Uterus (tissue), 4 donors: ENCODE results near the gene MSI2. TPM values are rescaled to one million over a fixed set of nuclear protein-coding genes. Genes with fewer than 3 reads are reported as not detected.

Experiments
- DNase-seq, 2 donors: peaks; one replicate each; pipeline ENCODE4 v3.0.0-alpha.2; 2019 to 2020
- H3K27ac ChIP-seq, 2 donors: fragments of 200-600 bp; sonication (generic); 1 replicate in 1 of 2; 2 replicates in 1 of 2; pipeline ENCODE4 v1.5.1; 2016 to 2018
- H3K27me3 ChIP-seq, 2 donors: fragments of 200-600 bp; sonication (generic); one replicate each; pipeline ENCODE4 v1.5.1; 2018 to 2019; ENCODE audit warnings: control low read depth in 1 of 2
- H3K36me3 ChIP-seq, 2 donors: fragments of 200-600 bp; sonication (generic); one replicate each; pipeline ENCODE4 v1.5.1; 2019; ENCODE audit warnings: control low read depth in 1 of 2
- H3K4me1 ChIP-seq, 2 donors: fragments of 200-600 bp; sonication (generic); one replicate each; pipeline ENCODE4 v1.5.1; 2018 to 2019; ENCODE audit warnings: control low read depth in 1 of 2
- H3K4me3 ChIP-seq, 2 donors: fragments of 200-600 bp; sonication (generic); 1 replicate in 1 of 2; 2 replicates in 1 of 2; pipeline ENCODE4 v1.5.1; 2018 to 2019; ENCODE audit warnings: mild to moderate bottlenecking in 1 of 2
- H3K9me3 ChIP-seq, 2 donors: fragments of 200-600 bp; sonication (generic); one replicate each; pipeline ENCODE4 v1.5.1; 2019; ENCODE audit warnings: control low read depth in 1 of 2
- POLR2A ChIP-seq, 2 donors: fragments of 450-650 bp; IDR thresholded peaks; one replicate each; pipeline ENCODE4 v1.6.1; 2016; ENCODE audit warnings: antibody characterized with exemption in 2 of 2, mild to moderate bottlenecking in 1 of 2, moderate library complexity in 1 of 2
- intact Hi-C: fragments of 100-400 bp; cut with DNase I; formaldehyde crosslinking; loops from one replicate; pipeline ENCODE4 v1.15.1; 2023; ENCODE audit warnings: low total_unique reads
- total RNA-seq, 4 donors: library from RNA; depleted of rRNA in 3 of 4; stranded (reverse); fragments of >200 nt in 3 of 4; gene quantifications; one replicate each; pipeline versions ENCODE4 v1.1.0 to v1.2.4, GENCODE V29; 2014 to 2023
- TF ChIP-seq, protein P1 (sequence below), 4 experiments: fragments of 200-600 bp in 2 of 4; fragments of 450-650 bp in 2 of 4; sonication (generic) in 2 of 4; IDR thresholded peaks; one replicate each; pipeline ENCODE4 v1.5.1; 2016 to 2019; ENCODE audit warnings: antibody characterized with exemption in 4 of 4, mild to moderate bottlenecking in 2 of 4, moderate library complexity in 1 of 4
- donor health status: DM: yes; HTN: yes; CAD: no.

The MSI2 gene
- total RNA-seq, 4 donors from 2014 or later = 13.2 to 60.8 (median 44.5) TPM

DNA sequence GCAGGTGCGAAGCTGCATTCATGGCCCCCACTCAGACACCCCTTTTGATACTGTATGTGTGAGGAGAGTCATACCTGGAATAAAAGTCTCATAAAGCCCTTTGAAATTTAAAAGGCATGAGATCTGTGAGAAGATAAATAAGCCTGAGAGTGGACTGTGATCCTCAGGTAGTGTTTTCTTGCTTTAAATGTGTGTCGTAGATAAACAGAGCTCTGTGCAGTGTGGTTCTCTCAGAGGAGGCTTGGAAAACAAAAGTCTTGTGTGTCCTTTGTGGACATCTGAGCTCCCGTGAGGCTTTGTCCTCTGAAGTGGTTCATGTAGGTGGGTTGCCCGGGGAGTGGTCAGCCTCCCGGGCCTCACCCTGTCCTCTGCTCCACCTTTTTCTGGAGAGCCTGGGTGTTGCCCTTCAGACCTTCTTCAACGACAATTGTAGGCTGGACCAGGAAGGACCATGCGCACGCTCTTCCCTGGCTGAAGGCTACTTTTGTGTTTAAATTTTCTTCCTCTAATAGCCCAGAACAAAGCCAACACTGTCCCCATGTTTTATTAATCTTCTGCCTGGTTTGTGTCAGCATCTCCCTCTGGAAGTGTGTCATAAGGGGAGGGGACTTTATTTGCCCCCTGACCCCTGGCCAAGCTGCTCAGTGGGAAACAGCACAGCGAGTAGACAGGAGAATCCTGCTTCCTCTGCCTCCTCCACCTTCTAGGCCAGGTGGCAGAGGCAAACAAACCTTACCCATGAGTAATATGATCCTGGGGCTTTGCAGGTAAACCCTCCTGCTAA lies 151.2 kb downstream of the MSI2 start:
- Histone ChIP-seq H3K36me3 (no peaks in the 10 kb centered on the region), H3K27ac (no peak overlapping the region), H3K27me3 (no peaks in the 10 kb centered on the region), H3K4me3 (no peak overlapping the region), H3K9me3 (no peaks in the 10 kb centered on the region), H3K4me1 (peaks cover 0 to 5% of the 10 kb centered on the region in 2 donors)
- no peak for TF ChIP-seq POLR2A (IDR thresholded peaks at IDR 0.05)
- TF ChIP-seq, protein P1, sequence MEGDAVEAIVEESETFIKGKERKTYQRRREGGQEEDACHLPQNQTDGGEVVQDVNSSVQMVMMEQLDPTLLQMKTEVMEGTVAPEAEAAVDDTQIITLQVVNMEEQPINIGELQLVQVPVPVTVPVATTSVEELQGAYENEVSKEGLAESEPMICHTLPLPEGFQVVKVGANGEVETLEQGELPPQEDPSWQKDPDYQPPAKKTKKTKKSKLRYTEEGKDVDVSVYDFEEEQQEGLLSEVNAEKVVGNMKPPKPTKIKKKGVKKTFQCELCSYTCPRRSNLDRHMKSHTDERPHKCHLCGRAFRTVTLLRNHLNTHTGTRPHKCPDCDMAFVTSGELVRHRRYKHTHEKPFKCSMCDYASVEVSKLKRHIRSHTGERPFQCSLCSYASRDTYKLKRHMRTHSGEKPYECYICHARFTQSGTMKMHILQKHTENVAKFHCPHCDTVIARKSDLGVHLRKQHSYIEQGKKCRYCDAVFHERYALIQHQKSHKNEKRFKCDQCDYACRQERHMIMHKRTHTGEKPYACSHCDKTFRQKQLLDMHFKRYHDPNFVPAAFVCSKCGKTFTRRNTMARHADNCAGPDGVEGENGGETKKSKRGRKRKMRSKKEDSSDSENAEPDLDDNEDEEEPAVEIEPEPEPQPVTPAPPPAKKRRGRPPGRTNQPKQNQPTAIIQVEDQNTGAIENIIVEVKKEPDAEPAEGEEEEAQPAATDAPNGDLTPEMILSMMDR (IDR thresholded peaks at IDR 0.05) = no peak
- intact Hi-C loops = no loop called here
- no peak for DNase-seq

DNA sequence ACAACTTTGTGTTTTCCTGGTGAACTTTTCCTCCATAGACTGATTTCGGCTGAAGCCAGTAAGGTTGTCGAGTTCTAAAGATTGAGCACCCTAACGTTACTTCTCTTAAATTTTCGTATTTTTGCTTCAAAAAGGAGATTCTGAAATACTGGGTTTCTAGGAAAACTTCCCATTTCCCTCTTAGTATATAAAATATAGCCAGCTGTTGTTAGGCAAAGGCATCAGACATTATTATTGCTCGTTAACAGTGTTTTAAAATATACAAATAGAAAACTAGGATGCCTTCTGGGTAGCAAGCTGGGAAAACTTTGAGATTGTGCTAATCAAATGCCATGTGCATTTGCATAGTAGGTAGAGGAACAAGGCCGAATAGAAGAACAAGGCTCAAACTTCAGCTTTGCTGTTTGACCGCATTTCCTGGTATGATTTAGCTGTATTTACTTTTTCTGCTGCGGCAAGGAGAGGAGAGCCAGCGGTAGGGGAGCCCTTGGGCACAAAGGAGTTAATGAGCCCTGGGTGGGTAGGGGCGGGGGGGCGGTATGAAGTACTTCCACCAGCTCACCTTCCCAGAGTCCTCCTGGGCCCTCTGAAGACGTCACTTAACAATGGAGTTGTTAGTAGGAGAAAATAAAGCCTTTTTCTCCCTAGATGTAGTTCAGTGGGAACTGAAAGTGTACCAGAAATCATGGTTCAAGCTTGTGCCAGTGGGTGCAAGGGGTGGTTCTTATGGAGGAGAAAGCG lies 151.9 kb downstream of the MSI2 start:
- no peak overlapping the region for H3K27ac ChIP-seq
- H3K36me3 ChIP-seq = no peaks in the 10 kb centered on the region
- H3K4me3 ChIP-seq = no peak overlapping the region
- DNase-seq = no peak
- H3K9me3 ChIP-seq = no peaks in the 10 kb centered on the region
- H3K4me1 ChIP-seq = peaks cover 0 to 5% of the 10 kb centered on the region in 2 donors
- intact Hi-C loops = no loop called here
- H3K27me3 ChIP-seq = no peaks in the 10 kb centered on the region
- TF ChIP-seq POLR2A (IDR thresholded peaks at IDR 0.05) = no peak

DNA sequence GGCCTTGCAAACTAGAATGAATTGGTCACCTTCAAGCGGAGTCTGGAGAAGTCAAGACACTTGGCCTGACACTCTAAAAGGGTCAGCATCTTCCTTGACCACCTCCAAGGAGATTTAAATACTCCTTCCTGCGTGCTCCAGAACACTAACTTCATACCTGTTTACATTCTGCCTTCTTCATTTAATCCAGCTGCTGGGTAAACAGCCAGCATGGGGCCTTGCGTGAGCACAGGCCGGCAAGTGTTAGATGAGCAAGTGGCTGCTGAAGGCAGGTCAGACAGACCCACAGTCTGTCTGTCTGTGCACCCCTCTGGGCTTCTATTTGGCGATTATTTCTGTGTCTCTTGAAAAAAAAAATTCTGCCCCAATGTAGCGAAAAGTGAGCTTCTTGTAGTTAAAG lies 153.8 kb downstream of the MSI2 start:
- intact Hi-C loops = no loop called here
- H3K27me3 ChIP-seq = no peaks in the 10 kb centered on the region
- TF ChIP-seq POLR2A (IDR thresholded peaks at IDR 0.05) = no peak
- TF ChIP-seq, protein P1 (IDR thresholded peaks at IDR 0.05) = no peak

DNA sequence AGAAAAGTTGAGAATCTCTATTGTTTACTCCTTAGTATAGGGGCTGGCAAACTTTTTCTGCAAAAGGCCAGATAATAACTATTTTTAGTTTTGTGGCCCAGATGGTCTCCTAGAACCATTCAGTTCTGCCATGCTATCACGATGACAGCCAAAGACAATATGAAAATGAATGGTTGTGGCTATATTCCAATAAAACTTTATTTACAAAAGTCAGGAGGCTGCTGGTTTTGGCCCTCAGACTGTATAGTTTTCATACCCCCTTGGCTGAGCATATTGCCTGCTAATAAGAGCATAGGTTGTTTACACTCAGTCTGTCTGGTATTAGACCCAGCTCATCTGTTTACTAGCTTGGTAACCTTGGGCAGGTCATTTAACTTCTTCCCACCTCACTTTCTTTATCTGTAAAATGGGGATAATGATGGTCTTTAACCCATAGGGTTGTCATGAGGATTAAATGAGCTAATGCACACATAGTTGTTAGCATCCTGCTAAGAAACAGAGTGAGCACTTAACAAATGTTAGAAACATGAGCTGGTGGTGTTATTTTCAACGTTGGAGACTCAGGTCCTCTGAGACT lies 156.3 kb downstream of the MSI2 start:
- no peak overlapping the region for H3K27ac ChIP-seq
- intact Hi-C loops = no loop called here
- H3K27me3 ChIP-seq = no peaks in the 10 kb centered on the region
- H3K4me3 ChIP-seq = no peak overlapping the region
- H3K9me3 ChIP-seq = no peaks in the 10 kb centered on the region
- TF ChIP-seq, protein P1 (IDR thresholded peaks at IDR 0.05) = no peak
- TF ChIP-seq POLR2A (IDR thresholded peaks at IDR 0.05) = no peak
- DNase-seq = no peak
- no peaks in the 10 kb centered on the region for H3K4me1 ChIP-seq
- H3K36me3 ChIP-seq = no peaks in the 10 kb centered on the region

More for the DNA sequence above, 153.8 kb downstream of the MSI2 start:
- H3K4me1 ChIP-seq = peaks cover 0 to 5% of the 10 kb centered on the region in 2 donors
- no peak overlapping the region for H3K27ac ChIP-seq
- no peak overlapping the region for H3K4me3 ChIP-seq
- DNase-seq = no peak
- H3K36me3 ChIP-seq = no peaks in the 10 kb centered on the region
- no peaks in the 10 kb centered on the region for H3K9me3 ChIP-seq

DNA sequence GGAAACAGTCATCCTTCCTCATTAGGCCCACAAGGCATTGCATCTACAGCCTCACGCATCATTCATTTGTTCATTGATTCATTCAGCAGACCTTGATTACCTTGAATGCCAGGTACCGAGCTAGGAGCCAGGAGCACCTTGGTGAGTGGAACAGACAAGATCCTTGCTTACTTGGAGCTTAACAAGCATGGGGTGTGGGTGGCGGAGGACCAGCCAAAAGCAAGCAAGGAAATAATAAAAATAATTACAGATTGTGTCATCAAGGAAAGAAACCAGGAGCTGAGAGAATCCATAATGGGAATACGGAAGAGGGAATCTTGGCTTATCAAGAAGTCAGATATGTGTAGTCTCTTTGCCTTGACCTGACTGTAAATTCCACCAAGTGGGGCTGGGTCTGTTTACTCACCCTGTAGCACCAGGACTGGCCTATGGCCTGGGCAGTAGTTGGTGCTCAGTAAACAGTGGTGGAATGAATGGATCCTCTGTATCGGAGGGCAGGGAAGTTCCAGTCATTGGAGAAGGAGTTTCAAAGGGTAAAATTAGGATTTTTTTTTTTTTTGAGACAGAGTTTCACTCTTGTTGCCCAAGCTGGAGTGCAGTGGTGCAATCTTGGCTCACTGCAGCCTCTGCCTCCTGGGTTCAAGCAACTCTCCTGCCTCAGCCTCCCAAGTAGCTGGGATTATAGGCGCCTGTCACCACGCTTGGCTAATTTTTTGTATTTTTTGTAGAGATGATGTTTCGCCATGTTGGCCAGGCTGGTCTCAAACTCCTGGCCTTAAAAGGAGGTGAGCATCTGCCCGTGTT lies 157.7 kb downstream of the MSI2 start:
- Histone ChIP-seq H3K4me1 (no peaks in the 10 kb centered on the region), H3K27ac (no peak overlapping the region), H3K9me3 (no peaks in the 10 kb centered on the region), H3K4me3 (no peak overlapping the region), H3K27me3 (no peaks in the 10 kb centered on the region), H3K36me3 (no peaks in the 10 kb centered on the region)
- no peak for DNase-seq
- TF ChIP-seq, protein P1 (IDR thresholded peaks at IDR 0.05) = no peak
- no peak for TF ChIP-seq POLR2A (IDR thresholded peaks at IDR 0.05)
- intact Hi-C loops = no loop called here
